CD4-positive, alpha-beta T cell treated with Interleukin-15 for 1 hour (primary cell): ENCODE data around the gene ZBTB11.
"Not testable (repeated sequence)": the region's sequence is repeated elsewhere in the genome, so short reads cannot be mapped to it uniquely, and the experiment has no call there.

Source experiments
- DNase-seq: peaks from one replicate; pipeline ENCODE4 v3.0.0-alpha.2; 2020

The ZBTB11 gene

GRCh38 chr3:101691685-101692671 lies 15.0 kb upstream of the ZBTB11 start:
- not testable (repeated sequence) for DNase-seq

DNA sequence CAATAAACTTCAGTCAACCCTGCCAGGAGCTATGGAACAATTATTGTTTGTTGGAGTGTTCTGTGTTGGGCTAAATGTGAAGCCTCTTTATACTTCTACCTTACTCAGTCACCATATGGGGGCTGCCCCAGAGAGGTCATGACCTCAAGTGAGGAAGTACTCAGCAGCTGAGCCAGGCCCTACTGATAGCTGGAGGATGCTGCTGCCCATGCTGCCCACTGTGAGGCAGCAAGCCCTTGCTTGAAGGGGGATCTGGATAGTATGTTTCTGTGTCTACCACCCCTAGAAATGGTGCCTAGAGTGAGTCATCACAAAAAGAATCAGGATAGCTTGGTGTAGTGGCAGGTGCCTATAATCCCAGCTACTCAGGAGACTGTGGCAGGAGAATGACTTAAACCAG lies 14.0 kb upstream of the ZBTB11 start:
- DNase-seq, result no peak

- no peak for DNase-seq
Measured at GRCh38 chr3:101689286-101689685, 12.4 kb upstream of the ZBTB11 start.

- DNase-seq, result no peak
Measured at GRCh38 chr3:101687142-101687931, 10.4 kb upstream of the ZBTB11 start.

DNA sequence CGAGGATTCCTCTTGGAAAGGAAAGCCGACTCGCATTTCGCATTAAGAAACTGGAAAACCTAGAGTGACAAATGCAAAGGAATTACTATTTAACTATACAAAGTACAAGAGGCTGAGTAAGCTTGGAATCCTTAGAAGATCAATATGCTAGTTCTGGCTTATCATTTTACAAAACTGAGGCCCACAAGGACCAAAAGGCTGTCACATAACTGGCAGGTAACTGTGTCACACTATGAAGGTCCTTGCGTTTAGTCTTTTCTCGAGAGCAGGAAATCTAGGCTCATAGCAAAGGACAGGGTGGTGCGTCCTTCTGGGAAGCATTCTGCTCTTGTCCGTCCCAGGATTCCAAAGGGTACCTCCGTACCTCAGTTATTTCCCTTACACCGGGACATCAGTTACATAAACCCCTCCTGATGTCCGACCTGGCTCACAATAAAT lies 9.0 kb upstream of the ZBTB11 start:
- DNase-seq, result no peak

- no peak for DNase-seq
Measured at GRCh38 chr3:101685050-101685400, 8.1 kb upstream of the ZBTB11 start.

GRCh38 chr3:101680466-101680865 lies 3.5 kb upstream of the ZBTB11 start:
- DNase-seq, result no peak

DNA sequence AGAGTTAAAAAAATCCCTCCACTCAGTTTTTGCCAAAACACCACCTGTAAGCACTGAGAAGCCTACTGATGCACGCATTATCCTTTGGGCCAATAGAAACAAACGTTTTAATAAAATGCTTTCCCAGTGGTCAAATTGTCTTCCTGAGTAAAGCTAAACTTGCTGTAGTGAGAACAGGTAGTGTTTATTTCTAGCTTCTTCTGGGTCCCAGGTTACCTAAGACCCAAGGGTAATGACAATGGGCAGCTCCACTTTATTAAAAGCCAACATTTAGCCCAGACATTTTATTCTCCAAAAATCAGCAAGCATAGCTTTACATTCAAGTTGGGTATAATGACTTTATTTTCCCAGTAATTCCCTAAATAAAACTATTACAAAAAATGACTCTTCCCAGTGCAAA lies 1.9 kb upstream of the ZBTB11 start:
- not testable (repeated sequence) for DNase-seq

- DNase-seq, result no peak
Measured at GRCh38 chr3:101677436-101678286, 729 bp upstream of the ZBTB11 start.

DNA sequence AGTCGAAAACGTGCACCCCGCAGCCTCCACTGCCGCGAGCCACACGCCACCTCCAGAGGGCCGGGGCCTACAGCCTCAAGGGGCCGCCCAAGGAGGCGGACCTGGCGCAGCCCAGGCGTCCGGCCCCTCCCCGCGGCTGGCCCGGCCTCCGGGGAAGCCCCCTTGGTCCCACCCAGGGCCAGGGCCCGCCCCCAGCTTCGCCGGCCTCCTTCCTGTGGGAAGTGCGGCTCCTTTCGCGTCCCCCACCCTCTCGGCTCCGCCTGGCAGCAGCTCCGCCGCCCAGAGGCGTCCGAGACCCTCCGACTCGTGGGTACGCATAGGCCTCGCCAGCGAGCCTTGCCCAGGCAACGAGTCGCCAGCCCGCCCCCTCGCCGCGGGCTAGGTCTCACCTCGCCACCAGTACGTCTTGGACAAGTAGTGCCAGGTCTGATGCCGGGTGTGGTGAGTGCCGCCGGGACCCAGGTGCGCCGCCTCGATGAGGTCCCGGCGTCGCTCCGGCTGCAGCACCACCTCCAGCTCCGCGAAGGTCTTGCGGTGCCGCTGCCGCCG lies 642 bp downstream of the ZBTB11 start:
- DNase-seq, result peak; percentile 96

DNA sequence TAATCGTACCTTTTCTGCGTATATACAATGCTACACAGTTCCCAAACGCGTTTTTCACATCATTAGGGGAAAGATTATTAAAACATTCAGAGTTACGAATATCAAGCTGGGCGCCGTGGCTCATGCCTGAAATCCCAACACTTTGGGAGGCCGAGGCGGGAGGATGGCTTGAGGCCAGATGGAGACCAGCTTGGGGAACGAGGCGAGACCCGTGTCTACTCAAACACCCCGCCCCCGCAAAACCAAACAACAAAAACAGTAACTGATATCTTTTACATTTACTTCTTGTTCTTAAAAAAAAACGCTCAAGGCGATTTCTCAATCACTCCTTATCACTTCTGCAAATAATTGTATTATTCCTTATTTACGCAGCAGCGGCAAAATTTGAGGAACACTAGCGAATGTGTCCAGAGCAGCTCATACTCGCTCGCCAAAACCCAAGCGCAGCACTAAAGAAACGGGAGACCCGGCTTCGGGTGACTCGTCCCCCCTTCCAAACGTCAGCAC lies 1.2 kb downstream of the ZBTB11 start:
- no peak for DNase-seq

DNA sequence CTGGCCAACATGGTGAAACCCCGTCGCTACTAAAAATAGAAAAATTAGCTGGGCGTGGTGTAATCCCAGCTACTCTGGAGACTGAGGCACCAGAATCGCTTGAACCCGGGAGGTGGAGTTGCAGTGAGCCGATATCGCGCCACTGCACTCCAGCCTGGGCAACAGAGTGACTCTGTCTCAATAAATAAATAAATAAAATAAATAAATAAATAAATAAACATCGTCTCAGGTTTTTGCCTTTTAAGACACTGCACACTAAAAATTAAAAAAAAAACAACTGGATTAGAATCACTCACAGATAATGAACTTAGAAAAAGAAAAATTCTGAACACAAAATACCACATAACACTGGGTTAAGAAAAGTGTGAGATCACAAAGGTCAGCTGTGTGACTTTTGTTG lies 2.4 kb downstream of the ZBTB11 start:
- DNase-seq, result no peak

- no peak for DNase-seq
Measured at GRCh38 chr3:101673953-101674352, 3.0 kb downstream of the ZBTB11 start.

- DNase-seq, result no peak
Measured at GRCh38 chr3:101671014-101671413, 5.9 kb downstream of the ZBTB11 start.

- no peak for DNase-seq
Measured at GRCh38 chr3:101667844-101668243, 9.1 kb downstream of the ZBTB11 start.

- no peak for DNase-seq
Measured at GRCh38 chr3:101667331-101667730, 9.6 kb downstream of the ZBTB11 start.

DNA sequence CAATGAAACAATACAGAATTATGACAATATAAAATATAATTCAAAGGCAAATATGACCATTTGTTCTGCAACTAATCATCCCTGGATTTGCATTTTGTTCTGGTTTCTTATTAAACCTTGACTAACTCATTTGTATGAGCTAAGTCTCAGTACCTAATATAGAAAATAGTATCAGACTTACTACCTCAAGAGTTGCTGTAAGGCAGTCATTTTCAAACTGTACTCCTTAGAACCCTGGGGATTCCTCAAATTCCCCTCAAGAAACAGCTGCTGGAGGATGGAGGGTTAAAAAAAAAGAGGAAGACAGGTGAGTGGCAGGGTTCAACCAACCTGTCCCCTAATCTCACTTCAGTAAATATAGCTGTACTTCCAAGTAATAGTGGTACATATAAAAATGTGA lies 11.1 kb downstream of the ZBTB11 start:
- no peak for DNase-seq

- DNase-seq, result no peak
Measured at GRCh38 chr3:101665357-101665756, 11.6 kb downstream of the ZBTB11 start.

- no peak for DNase-seq
Measured at GRCh38 chr3:101660714-101661113, 16.2 kb downstream of the ZBTB11 start.

- no peak for DNase-seq
Measured at GRCh38 chr3:101656651-101657050, 20.3 kb downstream of the ZBTB11 start.

DNA sequence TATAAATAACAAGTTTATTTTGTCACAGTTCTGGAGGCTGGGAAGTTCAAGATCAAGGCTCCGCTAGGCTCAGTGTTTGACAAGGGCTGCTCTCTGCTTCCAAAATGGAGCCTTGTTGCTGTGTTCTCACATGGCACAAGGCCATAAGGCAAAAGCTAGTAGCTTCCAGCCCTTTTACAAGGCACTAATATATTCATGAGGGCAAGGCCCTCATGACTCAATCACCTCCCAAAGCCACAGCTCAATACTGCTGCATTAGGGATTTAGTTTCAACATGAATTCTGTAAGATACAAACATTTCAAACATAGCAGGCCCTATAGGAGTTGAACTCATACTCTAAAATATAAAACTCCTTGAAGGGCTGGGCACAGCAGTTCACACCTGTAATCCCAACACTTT lies 30.2 kb downstream of the ZBTB11 start:
- DNase-seq, result no peak

GRCh38 chr3:101643861-101644613 lies 32.9 kb downstream of the ZBTB11 start:
- DNase-seq, result peak; percentile 55
